K562 (cell line): ENCODE measurements around the gene NT5C3B. TPM values are rescaled to one million over a fixed set of nuclear protein-coding genes. Genes with fewer than 3 reads are reported as not detected.

Experiments
- ATAC-seq: fragments of 200-7000 bp; cut with Tn5 transposase; 3 replicates; pipeline ENCODE4 v1.9.1; 2020; ENCODE audit warnings: moderate library complexity
- BruUV-seq: library from RNA; stranded (reverse); fragments of 400-500 nt; replicated peaks from 2 replicates; lab custom pipeline; 2021; lab: Mats Ljungman, UMichigan
- CTCF ChIA-PET: fragments of 300-600 bp; formaldehyde crosslinking; extraction: SDS; loops from one replicate; lab custom pipeline; 2021; ENCODE audit warnings: low intra/inter-chr PET ratio; lab: Yijun Ruan, JAX
- POLR2A ChIA-PET: fragments of 300-600, 350-650 bp; sonication (Branson Sonifier 250); formaldehyde crosslinking; extraction: SDS; loops from one replicate; lab custom pipeline; 2021; ENCODE audit warnings: antibody characterized with exemption, inconsistent platforms; lab: Yijun Ruan, JAX
- DNase-seq, 4 experiments: peaks; one replicate each; pipeline versions ENCODE4 v3.0.0 to v3.0.0-alpha.2; 2011 to 2018; ENCODE audit warnings: low spot score in 3 of 4, mixed read lengths in 3 of 4; ENCODE audit errors: extremely low read depth in 1 of 4
- FAIRE-seq: peaks from 2 replicates; lab custom pipeline; 2011; peaks lifted over from hg19 to GRCh38; lab: Jason Lieb, UNC
- H2AFZ ChIP-seq: 2 replicates; pipeline ENCODE4 v1.6.0; 2011; ENCODE audit warnings: low read depth, low read length, control low read depth, inconsistent platforms
- H3K27ac ChIP-seq: fragments of 200-600 bp; 3 replicates; pipeline ENCODE4 v1.8.0; 2011; ENCODE audit warnings: low read depth, mild to moderate bottlenecking, control low read depth, inconsistent platforms, low read length, moderate library complexity, mixed read lengths; ENCODE audit errors: extremely low read depth
- H3K27me3 ChIP-seq, 2 experiments: fragments of 300-600 bp in 1 of 2; 2 replicates in 1 of 2; 3 replicates in 1 of 2; pipeline versions ENCODE4 v1.6.0 to v1.8.0; 2011; ENCODE audit warnings: inconsistent platforms in 2 of 2, low read length in 2 of 2, mild to moderate bottlenecking in 1 of 2, mixed read lengths in 1 of 2, moderate library complexity in 1 of 2; ENCODE audit not compliant: control insufficient read depth in 2 of 2, insufficient read depth in 2 of 2
- H3K36me3 ChIP-seq: fragments of 300-600 bp; 3 replicates; pipeline ENCODE4 v1.8.0; 2011; ENCODE audit warnings: mild to moderate bottlenecking, low read length, inconsistent platforms; ENCODE audit not compliant: control insufficient read depth, insufficient read depth
- H3K4me1 ChIP-seq, 2 experiments: fragments of 200-600 bp in 1 of 2; replicated peaks in 1 of 2; 2 replicates in 1 of 2; 3 replicates in 1 of 2; pipeline versions ENCODE4 v1.5.1 to v1.8.0; 2011; ENCODE audit warnings: inconsistent platforms in 2 of 2, low read length in 2 of 2, mild to moderate bottlenecking in 1 of 2, mixed read lengths in 1 of 2, moderate library complexity in 1 of 2; ENCODE audit not compliant: control insufficient read depth in 2 of 2, insufficient read depth in 2 of 2
- H3K4me2 ChIP-seq: 2 replicates; pipeline ENCODE4 v1.6.1; 2011; ENCODE audit warnings: low read length, control low read depth, inconsistent platforms, mixed read lengths; ENCODE audit not compliant: insufficient read depth
- H3K4me3 ChIP-seq: fragments of 200-600 bp; sonication (generic), shearing (Covaris generic); 2 replicates; pipeline ENCODE4 v1.5.1; 2016; ENCODE audit warnings: control low read depth, inconsistent platforms
- H3K79me2 ChIP-seq: fragments of 200-600 bp; 3 replicates; pipeline ENCODE4 v1.8.0; 2011; ENCODE audit warnings: low read length, inconsistent platforms; ENCODE audit not compliant: control insufficient read depth, insufficient read depth
- H3K9ac ChIP-seq, 2 experiments: 2 replicates each; pipeline versions ENCODE4 v1.6.0 to v1.6.1; 2011; ENCODE audit warnings: low read depth in 2 of 2, low read length in 2 of 2, control low read depth in 1 of 2, inconsistent platforms in 1 of 2, mild to moderate bottlenecking in 1 of 2, mixed read lengths in 1 of 2; ENCODE audit not compliant: insufficient read depth in 1 of 2
- H3K9me1 ChIP-seq: one replicate; pipeline ENCODE4 v1.6.0; 2011; ENCODE audit warnings: inconsistent platforms, mild to moderate bottlenecking, low read length, moderate library complexity; ENCODE audit not compliant: control insufficient read depth, insufficient read depth
- H3K9me3 ChIP-seq: replicated peaks from 2 replicates; pipeline ENCODE4 v1.5.1; 2011; ENCODE audit warnings: low read depth, low read length, inconsistent platforms; ENCODE audit not compliant: control insufficient read depth, insufficient read depth
- H4K20me1 ChIP-seq: replicated peaks from 2 replicates; pipeline ENCODE4 v1.6.1; 2011; ENCODE audit warnings: low read length, inconsistent platforms, mixed read lengths; ENCODE audit not compliant: control insufficient read depth, insufficient read depth
- CAMTA2 ChIP-seq: fragments of 250-450 bp; sonication (Bioruptor Pico); conservative IDR thresholded peaks from 2 replicates; pipeline ENCODE4 v1.5.1; 2022
- CBX2 ChIP-seq: fragments of 200-600 bp; sonication (generic); IDR thresholded peaks from one replicate; pipeline ENCODE4 v1.6.1; 2012; ENCODE audit warnings: mild to moderate bottlenecking, low read length, inconsistent platforms; ENCODE audit not compliant: insufficient read depth, poor library complexity, severe bottlenecking
- CTBP1 ChIP-seq: fragments of 450-650 bp; IDR thresholded peaks from 2 replicates; pipeline ENCODE4 v1.6.1; 2016; ENCODE audit warnings: borderline replicate concordance
- DACH1 ChIP-seq: fragments of 450-650 bp; IDR thresholded peaks from 2 replicates; pipeline ENCODE4 v1.6.1; 2018; ENCODE audit not compliant: partially characterized antibody
- ELF4 ChIP-seq: fragments of 450-650 bp; formaldehyde crosslinking; IDR thresholded peaks from 2 replicates; pipeline ENCODE4 v1.4.0; 2022; ENCODE audit warnings: missing genetic modification characterization
- ETS1 ChIP-seq: conservative IDR thresholded peaks from 2 replicates; pipeline ENCODE4 v1.6.1; 2011; ENCODE audit warnings: low read depth, mild to moderate bottlenecking, low read length; ENCODE audit not compliant: control insufficient read depth
- EZH2 ChIP-seq: IDR thresholded peaks from 2 replicates; pipeline ENCODE4 v1.6.1; 2012; ENCODE audit warnings: low read depth, mild to moderate bottlenecking, inconsistent platforms, low read length, borderline replicate concordance
- FOSL1 ChIP-seq: fragments of 200-800 bp; sonication (Bioruptor generic); conservative IDR thresholded peaks from 2 replicates; pipeline ENCODE4 v1.6.1; 2016; ENCODE audit warnings: missing genetic modification characterization, missing compliant biosample characterization
- LEF1 ChIP-seq: fragments of 450-650 bp; IDR thresholded peaks from 2 replicates; pipeline ENCODE4 v1.6.1; 2016; ENCODE audit warnings: mild to moderate bottlenecking
- NRF1 ChIP-seq, 2 experiments: fragments of 450-650 bp; IDR thresholded peaks in 1 of 2; conservative IDR thresholded peaks in 1 of 2; 2 replicates each; pipeline ENCODE4 v1.6.1; 2014; ENCODE audit warnings: mild to moderate bottlenecking in 2 of 2
- RAD51 ChIP-seq: fragments of 450-650 bp; IDR thresholded peaks from 2 replicates; pipeline ENCODE4 v1.7.1; 2016; ENCODE audit warnings: low read depth, mild to moderate bottlenecking, borderline replicate concordance
- RCOR1 ChIP-seq, 2 experiments: IDR thresholded peaks; 2 replicates each; pipeline ENCODE4 v1.6.1; 2012; ENCODE audit warnings: low read depth in 2 of 2, low read length in 2 of 2, borderline replicate concordance in 1 of 2, improper control_type of control experiment in 1 of 2
- TBL1XR1 ChIP-seq, 2 experiments: IDR thresholded peaks; 2 replicates each; pipeline ENCODE4 v1.6.1; 2012; ENCODE audit warnings: improper control_type of control experiment in 2 of 2, low read length in 2 of 2, mild to moderate bottlenecking in 1 of 2
- XRCC5 ChIP-seq: fragments of 200-400 bp; formaldehyde crosslinking; IDR thresholded peaks from 2 replicates; pipeline ENCODE4 v1.6.1; 2017; ENCODE audit warnings: low read depth, mild to moderate bottlenecking, low read length
- ZNF184 ChIP-seq: sonication (generic); formaldehyde crosslinking; IDR thresholded peaks from 2 replicates; pipeline ENCODE4 v1.5.0; 2020; ENCODE audit warnings: missing genetic modification reagents
- ZNF3 ChIP-seq: fragments of 250-450 bp; sonication (Bioruptor Pico); IDR thresholded peaks from 2 replicates; pipeline ENCODE4 v1.5.0; 2021; ENCODE audit warnings: mild to moderate bottlenecking, moderate library complexity
- WGBS: fragments of 100-300 bp; shearing (Covaris generic); methylation state at CpG from one replicate; pipeline ENCODE4 v1.1.6; 2016; ENCODE audit warnings: low coverage, mixed read lengths; ENCODE audit not compliant: insufficient coverage; ENCODE audit errors: missing lambda C conversion rate; 5-methylcytosine and 5-hydroxymethylcytosine counted together
- in situ Hi-C: fragments of 300-500 bp; cut with MboI; formaldehyde crosslinking; loops from 4 replicates; pipeline ENCODE4 v1.15.0; 2018; ENCODE audit warnings: inconsistent platforms, mixed read lengths
- intact Hi-C: fragments of 100-400 bp; cut with micrococcal nuclease; formaldehyde crosslinking; loops from 2 replicates; pipeline ENCODE4 v1.14.2; 2022
- polyA plus RNA-seq, 8 experiments: library from polyadenylated mRNA; depleted of rRNA in 4 of 8; stranded (reverse) in 5 of 8; unstranded in 3 of 8; fragments of >200 nt; fragmentation: Nextera tagmentation in 2 of 8; fragmentation: Illumina TruSeq in 1 of 8; extraction: Ambion mirVana in 2 of 8; extraction: Trizol in 1 of 8; gene quantifications; 2 replicates each; pipeline versions ENCODE4 v1.2.1 to v1.2.3, GENCODE V29; 2011 to 2014; ENCODE audit warnings: inconsistent platforms in 1 of 8, missing spikeins in 1 of 8
- total RNA-seq, 7 experiments: library from RNA; depleted of rRNA in 6 of 7; stranded (reverse); fragments of >200 nt in 6 of 7; fragmentation: Illumina TruSeq in 2 of 7; extraction: Trizol in 2 of 7; gene quantifications; 2 replicates each; pipeline versions ENCODE4 v1.2.1 to v1.2.3, GENCODE V29; 2011 to 2021; ENCODE audit warnings: low replicate concordance in 1 of 7
- TF ChIP-seq, protein P1 (sequence below): IDR thresholded peaks from 2 replicates; pipeline ENCODE4 v1.6.1; 2014; ENCODE audit warnings: antibody characterized with exemption
- TF ChIP-seq, protein P2 (sequence below), 2 experiments: fragments of 200-800 bp in 1 of 2; sonication (Bioruptor generic) in 1 of 2; sonication (generic) in 1 of 2; formaldehyde crosslinking in 1 of 2; IDR thresholded peaks in 1 of 2; conservative IDR thresholded peaks in 1 of 2; 2 replicates each; pipeline versions ENCODE4 v1.5.0 to v1.6.1; 2016 to 2020; ENCODE audit warnings: missing compliant biosample characterization in 1 of 2, missing genetic modification characterization in 1 of 2, missing genetic modification reagents in 1 of 2

Gene NT5C3B
- total and polyA plus RNA-seq, 9 of the 15 experiments (the other 6 are each of a cell fraction or from before 2014, with no cell fraction given) = 2.0 to 166 (median 85.0) TPM

- ChIA-PET POLR2A (interaction anchor here (0.5 to 1.1 kb wide), 6 partner anchors 10 to 135 kb away, joined by 3 to 6 read pairs (median 4); partner anchors contain the start of gene JUP), CTCF (interaction anchor here (0.7 to 2.5 kb wide), 3 partner anchors 54 to 63 kb away, joined by 3 to 48 read pairs (median 5); no protein-coding TSS in a partner anchor)
- Histone ChIP-seq H2AFZ (peak overlapping the region; percentile 68), H3K9me3 (no peaks in the 10 kb centered on the region), H3K9me1 (no peaks in the 10 kb centered on the region), H4K20me1 (no peaks in the 10 kb centered on the region), H3K27ac (no peak overlapping the region), H3K36me3 (no peaks in the 10 kb centered on the region), H3K4me2 (peak overlapping the region; percentile 45; the same call in 1 of the 2 replicates), H3K4me1 (peaks cover 17 to 36% of the 10 kb centered on the region in 2 experiments), H3K4me3 (no peak overlapping the region), H3K9ac (peak overlapping the region in 1 of 2 experiments; percentile 11; a peak in 2 of 4 replicates), H3K27me3 (no peaks in the 10 kb centered on the region), H3K79me2 (no peaks in the 10 kb centered on the region)
- WGBS = 37% methylated on average over 14 of the region's 18 CpGs
- FAIRE-seq (peak; percentile 32), ATAC-seq (peak; percentile 82), DNase-seq (peak; percentile 67 to 80 (median 74))
- intact Hi-C loops (loop anchor here (1.0 to 10.0 kb wide), 4 partner anchors 16 to 158 kb away; no protein-coding TSS in a partner anchor), in situ Hi-C loops (loop anchor here (5.0 kb wide), 1 partner anchor 63 kb away; no protein-coding TSS in a partner anchor)
- no TSS peak for BruUV-seq
- TF ChIP-seq CTBP1 (peak; percentile 32; the same call in 1 of the 2 replicates), EZH2 (no peak), RAD51 (no peak), XRCC5 (no peak), ZNF184 (no peak), ZNF3 (no peak), FOSL1 (tag) (no peak), ETS1 (no peak), CBX2 (no peak), DACH1 (no peak), NRF1 (conservative IDR thresholded peaks at IDR 0.05 in 1 of 2, IDR thresholded peaks at IDR 0.05 in 1 of 2) (peak; percentile 61 to 71), TBL1XR1 (IDR thresholded peaks at IDR 0.05; ENCODE audit: low read length in 2 of 2) (no peak), CAMTA2 (CRISPR knock-in tag) (no peak), RCOR1 (IDR thresholded peaks at IDR 0.05; ENCODE audit: borderline replicate concordance in 1 of 2, low read depth in 2 of 2, low read length in 2 of 2) (no peak), ELF4 (CRISPR knock-in tag) (no peak), LEF1 (no peak)
- TF ChIP-seq, protein P1, sequence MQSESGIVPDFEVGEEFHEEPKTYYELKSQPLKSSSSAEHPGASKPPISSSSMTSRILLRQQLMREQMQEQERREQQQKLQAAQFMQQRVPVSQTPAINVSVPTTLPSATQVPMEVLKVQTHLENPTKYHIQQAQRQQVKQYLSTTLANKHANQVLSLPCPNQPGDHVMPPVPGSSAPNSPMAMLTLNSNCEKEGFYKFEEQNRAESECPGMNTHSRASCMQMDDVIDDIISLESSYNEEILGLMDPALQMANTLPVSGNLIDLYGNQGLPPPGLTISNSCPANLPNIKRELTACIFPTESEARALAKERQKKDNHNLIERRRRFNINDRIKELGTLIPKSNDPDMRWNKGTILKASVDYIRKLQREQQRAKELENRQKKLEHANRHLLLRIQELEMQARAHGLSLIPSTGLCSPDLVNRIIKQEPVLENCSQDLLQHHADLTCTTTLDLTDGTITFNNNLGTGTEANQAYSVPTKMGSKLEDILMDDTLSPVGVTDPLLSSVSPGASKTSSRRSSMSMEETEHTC = no peak
- TF ChIP-seq, protein P2, sequence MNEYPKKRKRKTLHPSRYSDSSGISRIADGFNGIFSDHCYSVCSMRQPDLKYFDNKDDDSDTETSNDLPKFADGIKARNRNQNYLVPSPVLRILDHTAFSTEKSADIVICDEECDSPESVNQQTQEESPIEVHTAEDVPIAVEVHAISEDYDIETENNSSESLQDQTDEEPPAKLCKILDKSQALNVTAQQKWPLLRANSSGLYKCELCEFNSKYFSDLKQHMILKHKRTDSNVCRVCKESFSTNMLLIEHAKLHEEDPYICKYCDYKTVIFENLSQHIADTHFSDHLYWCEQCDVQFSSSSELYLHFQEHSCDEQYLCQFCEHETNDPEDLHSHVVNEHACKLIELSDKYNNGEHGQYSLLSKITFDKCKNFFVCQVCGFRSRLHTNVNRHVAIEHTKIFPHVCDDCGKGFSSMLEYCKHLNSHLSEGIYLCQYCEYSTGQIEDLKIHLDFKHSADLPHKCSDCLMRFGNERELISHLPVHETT (CRISPR knock-in tag; conservative IDR thresholded peaks at IDR 0.05 in 1 of 2, IDR thresholded peaks at IDR 0.05 in 1 of 2) = no peak
Measured at GRCh38 chr17:41800601-41801373, 35.2 kb downstream of the NT5C3B start.
